LoVo (cell line): ENCODE data around the gene GNG10.
"Not testable (repeated sequence)": the region's sequence is repeated elsewhere in the genome, so short reads cannot be mapped to it uniquely, and the experiment has no call there.

Experiments used
- DNase-seq: peaks from one replicate; pipeline ENCODE4 v3.0.0-alpha.2; 2016; ENCODE audit warnings: low spot score

Gene GNG10

DNA sequence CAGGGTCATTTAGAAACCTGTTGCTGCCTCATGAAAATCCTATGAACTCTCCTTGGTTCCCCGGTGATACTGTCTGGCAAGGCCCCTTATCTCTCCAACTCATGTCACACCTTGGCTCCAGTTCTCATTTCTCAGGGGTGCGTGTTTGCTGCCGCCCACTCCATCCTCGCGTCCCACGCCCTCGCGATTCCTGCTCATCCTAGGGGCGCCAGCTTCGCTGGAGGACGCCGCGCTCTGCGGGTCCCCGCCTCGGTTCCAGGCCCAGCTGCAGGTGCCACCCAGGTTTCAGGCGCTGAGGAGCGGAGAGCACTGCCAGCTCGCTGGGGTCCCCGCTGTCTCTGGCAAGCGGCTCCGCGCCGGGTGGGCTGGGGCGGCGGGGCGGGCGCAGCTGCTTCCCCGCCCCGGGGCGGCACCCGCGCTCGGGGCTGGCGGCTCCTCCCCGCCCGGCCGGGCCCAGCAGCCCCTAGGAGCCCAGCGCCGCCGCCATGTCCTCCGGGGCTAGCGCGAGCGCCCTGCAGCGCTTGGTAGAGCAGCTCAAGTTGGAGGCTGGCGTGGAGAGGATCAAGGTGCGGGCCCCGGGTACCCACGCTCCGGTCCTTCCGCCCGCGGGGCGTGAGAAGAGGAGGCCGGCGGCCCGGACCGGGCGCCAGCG, at the start of gene GNG10:
TSS of gene GNG10 (plus strand) at position 456 of the 652 bp plus-strand sequence. CDS start at position 486, 30 bp downstream.
- peak; percentile 71 for DNase-seq

DNA sequence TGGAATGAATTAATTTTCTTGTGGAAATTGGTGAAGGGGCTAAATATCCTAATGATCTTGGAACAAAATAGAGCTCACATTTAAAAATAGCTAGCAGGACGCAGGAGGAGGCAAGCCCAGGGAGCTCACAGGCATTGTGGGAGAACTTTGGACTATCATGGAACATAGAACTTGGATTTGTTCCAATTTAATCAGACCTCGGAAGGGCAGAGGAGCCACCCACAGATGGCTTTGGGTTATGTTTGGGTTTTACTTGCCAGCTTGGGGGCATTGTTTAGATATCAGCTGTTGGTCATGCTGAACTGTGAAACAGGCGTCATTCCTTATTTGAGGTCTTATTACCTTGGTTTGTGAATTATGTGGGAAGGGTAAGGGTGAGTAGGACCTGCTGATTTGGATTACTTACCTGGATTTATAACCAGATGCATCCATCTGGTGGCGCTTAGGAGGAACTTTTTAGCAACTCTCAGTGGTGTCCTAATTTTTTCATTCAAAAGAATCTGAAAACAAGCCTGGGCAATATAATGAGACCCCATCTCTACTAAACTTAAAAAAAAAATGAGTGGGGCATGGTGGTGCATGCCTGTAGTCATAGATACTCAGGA, 47.9 kb upstream of the GNG10 start:
- DNase-seq: peak; percentile 69

DNA sequence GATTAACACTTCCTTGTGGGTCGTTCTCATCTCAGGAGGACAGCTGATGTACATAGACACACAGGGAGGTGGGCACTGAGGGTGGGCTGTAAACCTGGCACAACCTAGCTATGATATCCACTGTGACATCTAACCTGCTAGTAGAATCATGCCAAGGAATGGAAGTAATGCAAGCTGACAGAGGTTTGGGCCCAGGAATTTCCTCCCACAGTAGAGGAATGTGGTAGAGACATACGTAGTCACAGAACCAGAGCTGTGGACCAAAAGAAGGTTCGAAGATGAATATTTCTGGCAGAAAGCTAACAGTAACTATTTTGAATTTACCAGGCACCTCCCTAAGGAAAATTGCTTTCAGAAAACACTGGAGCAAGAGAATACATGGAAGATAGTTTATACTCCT, 45.5 kb upstream of the GNG10 start:
- no peak for DNase-seq

DNA sequence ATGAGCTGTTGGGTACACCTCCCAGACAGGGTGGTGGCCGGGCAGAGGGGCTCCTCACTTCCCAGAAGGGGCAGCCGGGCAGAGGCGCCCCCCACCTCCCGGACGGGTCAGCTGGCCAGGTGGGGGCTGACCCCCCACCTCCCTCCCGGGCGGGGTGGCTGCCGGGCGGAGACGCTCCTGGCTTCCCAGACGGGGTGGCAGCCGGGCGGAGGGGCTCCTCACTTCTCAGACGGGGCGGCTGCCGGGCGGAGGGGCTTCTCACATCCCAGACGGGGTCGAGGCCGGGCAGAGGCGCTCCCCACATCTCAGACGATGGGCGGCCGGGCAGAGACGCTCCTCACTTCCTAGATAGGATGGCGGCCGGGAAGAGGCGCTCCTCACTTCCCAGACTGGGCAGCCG, 44.1 kb upstream of the GNG10 start:
- not testable (repeated sequence) for DNase-seq

DNA sequence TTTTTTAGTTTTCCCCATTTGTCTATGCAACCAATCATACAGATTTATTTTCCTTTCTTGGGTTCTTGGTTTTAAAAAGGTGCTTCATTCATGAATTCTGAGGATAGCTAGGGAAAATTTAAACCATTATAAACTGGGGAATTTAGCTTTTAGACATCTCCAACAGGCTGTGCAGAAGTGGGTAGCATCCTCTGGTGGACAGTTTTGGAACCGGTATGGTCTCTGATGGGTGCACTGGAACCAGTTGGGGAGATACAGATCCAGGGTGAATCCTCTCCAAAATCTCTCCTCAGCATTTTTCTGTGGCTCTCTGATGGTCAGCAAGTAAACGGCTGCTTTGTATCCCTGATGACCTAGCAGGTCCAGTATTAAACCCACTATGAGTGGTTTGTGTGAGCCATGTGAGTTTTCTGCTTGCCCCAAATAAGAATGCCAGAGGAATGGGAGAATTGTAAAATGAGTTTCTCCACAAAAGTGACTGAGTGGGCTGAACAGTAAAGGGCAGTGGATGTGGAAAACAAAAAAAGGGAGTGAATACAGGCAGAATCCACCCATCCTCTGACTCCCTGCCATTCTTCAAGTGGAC, 39.4 kb upstream of the GNG10 start:
- peak; percentile 30 for DNase-seq

DNA sequence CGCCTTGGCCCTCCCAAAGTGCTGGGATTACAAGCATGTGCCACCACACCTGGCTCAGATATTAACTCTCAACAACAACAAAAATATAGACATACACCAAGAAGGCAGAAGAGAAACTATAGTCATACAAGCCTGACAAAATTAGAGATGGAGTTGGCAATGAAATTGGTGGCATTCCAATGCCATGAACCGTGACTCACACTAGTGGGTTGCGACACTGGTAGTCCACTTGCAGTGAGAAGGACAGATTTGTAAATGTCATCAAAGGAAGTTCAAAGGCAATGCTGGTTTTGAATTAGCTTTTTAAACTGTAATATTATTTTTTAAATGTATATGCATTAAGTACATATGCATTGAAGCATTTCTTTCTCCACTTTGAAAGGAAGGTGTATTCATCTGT, 38.8 kb upstream of the GNG10 start:
- DNase-seq: peak; percentile 61

DNA sequence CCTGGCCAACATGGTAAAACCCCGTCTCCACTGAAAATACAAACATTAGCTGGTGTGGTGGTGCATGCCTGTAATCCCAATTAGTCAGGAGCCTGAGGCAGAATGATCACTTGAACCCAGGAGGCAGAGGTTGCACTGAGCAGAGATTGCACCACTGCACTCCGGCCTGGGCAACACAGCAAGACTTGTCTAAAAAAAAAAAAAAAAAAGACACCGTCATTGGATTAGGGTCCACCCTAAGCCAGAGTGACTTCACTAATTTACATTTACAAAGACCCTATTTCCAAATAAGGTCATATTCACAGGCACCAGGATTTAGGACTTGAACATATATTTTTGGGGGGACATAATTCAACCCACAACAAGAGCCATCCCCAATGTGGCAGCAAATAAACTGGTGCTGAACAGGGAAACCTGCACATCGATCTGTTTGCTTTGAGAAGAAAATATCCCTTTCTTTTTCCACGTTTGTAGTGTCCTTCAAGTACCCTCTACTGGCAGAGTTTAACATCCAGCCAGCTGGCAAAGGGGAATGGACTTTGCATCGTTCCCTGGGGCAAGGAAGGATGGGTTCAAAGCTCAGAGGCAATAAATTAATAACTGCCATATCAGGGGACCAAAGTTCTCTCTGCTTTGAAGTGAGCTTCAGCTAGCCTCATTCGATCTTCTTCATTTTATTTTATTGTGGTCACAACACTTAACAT, 34.0 kb upstream of the GNG10 start:
- DNase-seq: peak; percentile 78

DNA sequence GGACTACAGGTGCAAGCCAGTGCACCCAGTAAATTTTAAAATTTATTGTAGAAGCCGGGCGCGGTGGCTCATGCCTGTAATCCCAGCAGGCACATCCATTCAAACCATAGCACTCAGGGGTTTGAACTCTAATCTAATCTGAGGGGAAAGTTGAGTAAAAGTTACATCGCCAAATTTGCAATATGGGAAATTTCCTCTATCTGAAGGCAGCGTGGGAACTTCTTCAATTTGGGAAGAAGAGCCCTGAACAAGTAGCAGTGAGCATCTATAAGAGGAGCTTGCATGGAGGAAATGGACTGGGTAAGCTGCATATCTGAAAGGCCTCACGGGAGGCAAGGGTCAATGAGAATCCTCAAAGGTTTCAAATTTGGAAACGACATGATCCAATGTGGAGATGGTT, 33.0 kb upstream of the GNG10 start:
- DNase-seq: no peak

DNA sequence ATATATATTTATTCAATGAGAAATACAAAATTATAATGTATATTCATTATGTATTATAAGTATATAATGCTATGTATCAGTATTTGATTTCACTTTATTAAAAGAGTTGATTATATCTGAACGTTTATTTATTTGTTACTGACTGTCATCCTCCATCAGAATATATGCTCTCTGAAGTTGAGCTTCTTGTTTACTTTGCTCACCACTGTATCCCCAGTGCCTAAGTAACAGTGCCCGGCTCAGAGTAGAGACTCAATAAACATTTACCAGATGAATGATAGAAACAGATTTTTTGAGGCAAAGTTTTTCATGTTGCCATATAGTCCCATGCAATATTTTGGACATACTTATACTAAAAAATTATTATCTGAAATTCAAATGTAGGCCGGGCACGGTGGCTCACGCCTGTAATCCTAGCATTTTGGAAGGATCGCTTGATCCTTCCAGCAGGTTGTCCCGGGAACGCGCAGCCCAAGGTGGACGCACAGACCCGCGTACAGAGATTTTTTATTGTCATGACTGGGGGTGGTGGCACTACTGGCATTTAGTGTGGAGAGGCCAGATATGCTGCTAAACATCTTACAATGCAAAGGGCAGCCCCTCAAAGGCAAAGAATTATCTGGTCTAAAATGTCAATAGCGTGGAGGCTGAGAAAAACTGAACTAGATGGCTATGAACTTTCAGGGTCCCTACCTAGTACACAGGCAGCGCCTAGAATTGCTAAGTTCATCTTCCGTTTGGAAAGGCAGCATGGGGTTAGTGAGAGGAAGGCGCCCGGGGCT, 31.0 kb upstream of the GNG10 start:
- no peak for DNase-seq

DNA sequence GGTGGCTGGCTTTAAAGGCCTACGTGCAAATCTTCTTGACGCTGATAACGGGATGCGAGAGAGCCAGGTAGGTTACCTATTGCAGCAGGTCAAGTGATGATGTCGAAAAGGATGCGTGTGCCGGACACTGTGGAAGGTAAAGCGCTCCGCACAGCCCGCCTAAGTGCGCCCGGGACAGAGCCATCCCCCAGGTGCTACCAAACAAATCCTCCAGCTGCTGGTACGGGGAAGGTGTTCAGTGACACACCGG, 30.5 kb upstream of the GNG10 start:
- no peak for DNase-seq

DNA sequence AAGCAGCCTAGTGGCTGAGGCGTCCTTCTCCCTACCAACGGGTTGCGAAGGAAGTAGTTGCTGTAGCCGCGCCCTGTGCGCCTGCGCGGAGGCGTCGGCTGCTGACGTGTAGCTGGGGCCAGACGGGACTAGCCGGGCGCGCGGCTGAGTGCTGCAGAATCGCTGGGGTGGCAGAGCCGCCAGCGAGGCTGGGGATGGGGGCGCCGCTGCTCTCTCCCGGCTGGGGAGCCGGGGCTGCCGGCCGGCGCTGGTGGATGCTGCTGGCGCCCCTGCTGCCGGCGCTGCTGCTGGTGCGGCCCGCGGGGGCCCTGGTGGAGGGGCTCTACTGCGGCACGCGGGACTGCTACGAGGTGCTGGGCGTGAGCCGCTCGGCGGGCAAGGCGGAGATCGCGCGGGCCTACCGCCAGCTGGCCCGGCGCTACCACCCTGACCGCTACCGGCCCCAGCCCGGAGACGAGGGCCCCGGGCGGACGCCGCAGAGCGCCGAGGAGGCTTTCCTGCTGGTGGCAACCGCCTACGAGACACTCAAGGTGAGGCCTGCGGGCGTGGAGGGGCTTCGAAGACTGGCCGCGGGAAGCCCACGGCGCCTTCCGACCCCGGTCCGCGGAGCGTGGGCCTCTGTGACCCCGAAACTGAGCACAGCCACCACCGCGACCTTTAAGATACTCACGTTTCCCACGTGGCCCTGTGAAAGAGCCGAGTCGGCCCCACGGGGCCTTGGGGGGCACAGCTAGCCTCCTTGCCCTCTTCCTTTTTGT, 30.0 kb upstream of the GNG10 start, which contains the start of gene DNAJC25:
TSS of gene DNAJC25 (plus strand) at position 121 of the 758 bp plus-strand sequence. CDS start at position 195, 74 bp downstream.
- DNase-seq: peak; percentile 98

DNA sequence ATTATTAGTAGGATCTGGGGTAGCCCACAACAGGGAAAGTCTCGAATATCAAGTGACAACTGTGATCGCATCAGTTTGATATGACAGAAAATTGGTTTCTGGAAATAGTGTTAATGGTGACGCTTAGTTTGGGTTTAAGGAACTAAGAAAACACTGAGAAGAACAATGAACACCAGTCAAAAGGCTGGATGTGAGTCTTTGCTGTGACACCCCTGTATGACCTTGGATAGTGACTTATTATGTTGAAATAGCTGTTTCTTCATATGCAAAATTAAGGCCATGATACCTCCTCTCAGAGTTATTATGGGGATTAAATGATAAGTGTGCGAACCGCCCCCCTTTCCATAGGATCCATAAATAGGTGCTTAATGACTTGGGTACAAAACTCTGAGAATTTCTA, 29.3 kb upstream of the GNG10 start:
- DNase-seq: no peak

DNA sequence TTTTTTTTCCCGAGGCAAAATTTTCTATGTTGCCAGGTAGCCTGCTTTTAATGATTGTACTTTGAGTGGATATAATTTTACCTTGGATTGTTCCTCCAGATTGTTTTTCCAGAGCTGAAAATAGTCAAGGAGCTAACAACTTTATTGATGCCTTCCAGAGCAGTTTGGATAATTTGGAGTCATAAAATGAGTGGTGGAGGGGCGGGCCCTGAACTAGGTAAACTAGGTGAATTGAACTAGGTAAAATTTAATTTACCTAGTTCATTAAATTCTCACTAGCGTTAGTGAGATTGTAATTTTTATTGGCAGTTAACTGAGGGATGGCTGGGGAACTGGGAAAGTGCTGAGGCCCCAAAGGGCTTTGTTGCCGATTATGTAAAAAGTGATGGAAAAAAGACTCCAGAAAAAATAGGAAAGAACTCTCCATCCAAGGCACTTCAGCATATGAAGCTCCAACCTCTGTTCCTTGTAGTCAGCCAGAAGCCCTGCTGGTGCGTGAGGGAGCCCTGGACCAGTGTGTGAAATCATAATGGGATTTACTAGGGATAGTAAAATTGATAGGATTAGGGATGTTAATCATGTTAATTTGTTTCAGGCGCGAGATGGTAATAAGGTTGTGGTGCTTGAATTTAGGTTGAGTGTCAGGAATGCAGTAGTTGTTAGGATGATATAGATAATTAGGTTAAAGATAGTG, 28.6 kb upstream of the GNG10 start:
- DNase-seq: no peak

DNA sequence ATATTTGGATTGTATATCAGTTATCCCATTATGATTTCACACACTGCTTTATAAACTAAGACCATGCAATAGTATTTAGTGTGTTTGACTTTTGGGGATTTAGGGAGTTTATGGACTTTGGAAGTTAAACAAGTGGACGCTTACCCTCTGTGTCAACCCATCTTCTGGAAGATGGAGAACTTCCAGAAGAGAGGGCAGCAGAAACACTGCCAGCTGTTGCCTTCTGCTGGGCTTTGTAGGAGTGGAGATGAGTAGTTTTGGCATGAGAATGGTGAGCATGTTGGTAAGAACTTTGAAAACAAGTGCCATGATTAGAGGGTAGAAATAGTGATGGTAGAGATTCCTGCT, 28.0 kb upstream of the GNG10 start:
- DNase-seq: no peak

DNA sequence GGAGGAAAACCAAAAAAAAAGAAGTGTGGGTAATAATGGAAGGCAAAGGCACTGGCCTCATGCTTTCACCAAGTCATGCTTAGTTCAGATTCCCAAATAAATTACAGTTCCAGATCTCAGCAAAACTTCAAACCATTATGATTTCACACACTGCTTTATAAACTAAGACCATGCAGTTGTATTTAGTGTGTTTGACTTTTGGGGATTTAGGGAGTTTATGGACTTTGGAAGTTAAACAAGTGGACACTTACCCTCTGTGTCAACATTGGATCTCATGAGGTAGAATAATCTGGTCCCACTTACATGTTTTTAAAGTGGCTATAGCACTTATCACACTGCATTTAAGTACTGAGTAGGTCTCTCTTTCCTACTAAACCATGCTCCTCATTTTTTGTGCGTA, 26.5 kb upstream of the GNG10 start:
- no peak for DNase-seq

DNA sequence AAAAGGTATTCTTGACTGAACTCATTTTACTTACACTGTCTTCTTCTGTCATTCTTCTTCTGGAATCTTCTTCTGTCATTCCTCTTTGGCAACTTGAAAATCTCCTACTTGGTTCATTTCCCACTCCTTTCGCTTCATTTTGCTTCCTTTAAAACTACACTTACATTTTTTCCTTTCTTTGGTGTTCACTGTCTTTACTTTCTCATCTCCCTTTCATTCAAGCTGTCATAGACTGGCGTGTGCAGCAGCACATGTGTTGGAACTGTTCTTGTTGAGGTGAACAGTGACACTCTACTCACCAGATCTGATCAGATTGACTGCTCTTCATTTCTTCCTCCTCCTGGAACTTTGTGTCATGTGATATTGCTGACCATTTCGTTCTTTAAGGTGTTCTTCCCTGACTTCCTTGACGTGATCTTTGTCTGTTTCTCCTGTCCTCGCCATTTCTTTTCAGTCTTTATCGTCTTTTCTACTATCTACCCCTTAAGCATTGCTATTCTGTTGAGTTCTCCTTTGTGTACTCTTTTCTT, 23.9 kb upstream of the GNG10 start:
- no peak for DNase-seq

DNA sequence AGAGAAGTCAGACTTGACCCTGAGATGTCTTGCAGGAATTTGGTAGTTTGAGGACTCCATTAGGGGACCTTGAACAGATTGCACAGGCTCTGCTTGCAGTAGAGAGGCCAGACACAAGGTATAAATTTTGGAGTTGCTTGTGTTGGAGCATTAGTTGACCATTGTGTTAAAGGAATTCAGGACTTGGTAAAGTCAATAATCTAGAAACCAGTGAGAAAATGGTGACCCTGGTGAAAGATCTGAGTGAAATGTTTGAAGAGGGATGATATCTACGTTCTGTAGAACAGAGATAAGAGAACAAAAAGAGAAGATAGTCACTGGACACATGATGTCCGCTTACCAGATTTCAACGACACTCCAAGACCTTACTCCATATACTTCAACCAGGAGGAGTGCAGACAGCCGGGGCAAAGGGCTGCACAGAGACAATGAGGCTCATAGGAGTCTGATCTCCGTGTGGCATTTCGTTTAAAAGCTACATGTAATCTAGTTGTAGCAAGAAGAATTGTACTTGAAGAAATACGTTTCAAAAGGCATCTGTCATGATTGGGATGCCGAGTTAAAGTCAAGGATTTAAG, 17.1 kb upstream of the GNG10 start:
- no peak for DNase-seq

DNA sequence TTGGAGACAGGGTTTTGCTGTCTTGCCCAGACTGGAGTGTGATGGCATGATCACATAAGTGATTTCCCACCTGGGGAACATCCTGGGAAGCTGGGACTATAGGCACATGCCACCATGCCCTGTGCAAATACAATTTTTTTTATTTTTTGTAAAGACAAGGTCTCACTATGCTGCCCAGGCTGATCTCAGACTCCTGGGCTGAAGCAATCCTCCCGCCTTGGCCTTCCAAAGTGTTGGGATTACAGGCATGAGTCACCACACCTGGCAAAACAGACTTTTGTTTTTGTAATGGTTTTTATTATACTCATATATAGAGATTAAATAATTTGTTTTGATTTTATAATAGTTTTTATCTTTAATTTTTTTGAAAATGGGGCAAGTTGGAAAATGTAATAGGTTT, 15.6 kb upstream of the GNG10 start:
- no peak for DNase-seq

DNA sequence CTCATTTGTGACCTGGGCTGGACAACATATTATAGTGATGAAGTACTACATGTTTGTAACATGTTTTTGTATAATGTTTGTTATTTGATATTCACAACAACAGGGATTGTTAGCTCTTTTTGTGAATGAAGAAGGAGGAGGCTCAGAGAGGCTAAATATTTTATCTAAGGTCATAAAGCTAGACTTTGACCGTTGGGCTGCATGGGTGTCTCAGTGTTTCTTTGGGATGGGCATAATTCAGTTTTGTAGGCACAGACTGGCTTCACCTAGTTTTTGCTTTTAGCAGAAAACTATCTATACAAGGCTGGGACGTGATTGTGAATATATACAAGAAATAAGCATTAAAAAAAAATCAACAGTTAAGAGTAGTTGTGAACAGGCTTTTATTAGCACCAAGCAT, 15.0 kb upstream of the GNG10 start:
- no peak for DNase-seq

DNA sequence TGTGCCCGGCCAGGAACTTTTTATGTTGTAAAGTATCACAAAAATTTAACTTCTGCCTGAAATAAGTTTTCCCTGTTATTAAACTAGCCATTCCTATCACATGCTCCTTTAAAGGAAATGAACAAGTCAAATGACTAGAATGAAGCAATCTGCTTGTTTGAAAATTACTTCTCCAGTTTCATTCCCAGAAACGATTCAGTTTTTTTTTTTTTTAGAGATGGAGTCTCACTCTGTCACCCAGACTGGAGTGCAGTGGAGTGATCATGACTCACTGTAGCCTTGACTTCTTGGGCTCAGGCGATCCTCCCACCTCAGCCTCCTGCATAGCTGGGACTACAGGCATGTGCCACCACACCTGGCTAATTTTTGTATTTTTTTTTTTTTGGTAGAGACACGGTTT, 13.3 kb upstream of the GNG10 start:
- no peak for DNase-seq

DNA sequence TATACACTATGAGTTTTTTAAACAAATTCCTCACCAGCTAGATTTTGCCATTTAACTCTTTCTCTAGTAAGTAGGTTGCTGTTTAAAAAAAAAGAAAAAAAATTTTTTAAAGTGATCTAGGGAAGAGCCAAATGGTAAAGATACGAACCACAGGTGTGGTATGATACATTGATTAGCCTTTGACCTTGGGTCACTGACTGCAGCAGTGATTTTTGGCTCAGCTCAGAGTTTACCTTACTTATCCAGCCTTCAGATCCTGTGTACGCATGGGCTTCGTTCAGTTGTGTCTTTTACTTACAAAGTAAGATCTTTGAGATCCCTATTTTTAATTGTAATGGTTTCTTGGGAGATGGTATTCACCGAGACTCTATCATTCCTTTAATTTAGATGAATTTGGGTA, 12.4 kb upstream of the GNG10 start:
- no peak for DNase-seq
